H9 (cell line): Measurements from ENCODE around the gene MEIS3. TPM values are rescaled to one million over a fixed set of nuclear protein-coding genes. Genes with fewer than 3 reads are reported as not detected.

Source experiments
- DNase-seq: peaks from one replicate; pipeline ENCODE4 v3.0.0-alpha.2; 2017
- H2AFZ ChIP-seq: one replicate; pipeline ENCODE4 v1.6.1; 2013; ENCODE audit warnings: mild to moderate bottlenecking, low read length, control low read depth, moderate library complexity
- H2AK5ac ChIP-seq: 2 replicates; pipeline ENCODE4 v1.6.1; 2013; ENCODE audit warnings: low read length, control low read depth, mixed read lengths; ENCODE audit not compliant: insufficient read length
- H2BK120ac ChIP-seq: one replicate; pipeline ENCODE4 v1.6.1; 2013; ENCODE audit warnings: low read depth, mild to moderate bottlenecking, low read length, control low read depth, inconsistent platforms; ENCODE audit not compliant: poor library complexity, severe bottlenecking
- H2BK12ac ChIP-seq: 2 replicates; pipeline ENCODE4 v1.6.1; 2013; ENCODE audit warnings: low read length, control low read depth, mixed read lengths, low read depth; ENCODE audit not compliant: insufficient read length
- H2BK15ac ChIP-seq: 2 replicates; pipeline ENCODE4 v1.6.1; 2013; ENCODE audit warnings: low read depth, low read length, control low read depth
- H2BK20ac ChIP-seq: one replicate; pipeline ENCODE4 v1.6.1; 2013; ENCODE audit warnings: low read depth, mild to moderate bottlenecking, low read length, control low read depth, inconsistent platforms; ENCODE audit not compliant: poor library complexity, severe bottlenecking
- H2BK5ac ChIP-seq: 2 replicates; pipeline ENCODE4 v1.6.1; 2013; ENCODE audit warnings: low read length, control low read depth, mixed read lengths; ENCODE audit not compliant: insufficient read length
- H3K14ac ChIP-seq: 2 replicates; pipeline ENCODE4 v1.6.1; 2013; ENCODE audit warnings: low read length, control low read depth; ENCODE audit not compliant: insufficient read depth
- H3K18ac ChIP-seq: 2 replicates; pipeline ENCODE4 v1.6.1; 2013; ENCODE audit warnings: low read depth, mild to moderate bottlenecking, mixed read lengths, low read length, control low read depth; ENCODE audit not compliant: insufficient read length
- H3K23ac ChIP-seq: 2 replicates; pipeline ENCODE4 v1.6.1; 2013; ENCODE audit warnings: low read length, control low read depth, mixed read lengths, low read depth; ENCODE audit not compliant: insufficient read length
- H3K23me2 ChIP-seq: 2 replicates; pipeline ENCODE4 v1.6.1; 2013; ENCODE audit warnings: low read depth, mild to moderate bottlenecking, mixed read lengths, low read length, control low read depth; ENCODE audit not compliant: insufficient read length, poor library complexity, severe bottlenecking
- H3K27ac ChIP-seq: 2 replicates; pipeline ENCODE4 v1.5.1; 2013; ENCODE audit warnings: low read length, control low read depth, mixed read lengths, low read depth; ENCODE audit not compliant: insufficient read length
- H3K27me3 ChIP-seq: 2 replicates; pipeline ENCODE4 v1.6.1; 2013; ENCODE audit warnings: low read length, control low read depth, inconsistent platforms; ENCODE audit not compliant: insufficient read depth
- H3K4ac ChIP-seq: 2 replicates; pipeline ENCODE4 v1.6.1; 2013; ENCODE audit warnings: low read depth, mild to moderate bottlenecking, control low read depth, inconsistent platforms, low read length, moderate library complexity
- H3K4me1 ChIP-seq: 2 replicates; pipeline ENCODE4 v1.6.1; 2013; ENCODE audit warnings: low read length, control low read depth, inconsistent platforms; ENCODE audit not compliant: insufficient read depth
- H3K4me2 ChIP-seq: 2 replicates; pipeline ENCODE4 v1.6.1; 2013; ENCODE audit warnings: low read length, control low read depth, mixed read lengths; ENCODE audit not compliant: insufficient read length, insufficient read depth
- H3K56ac ChIP-seq: 2 replicates; pipeline ENCODE4 v1.6.1; 2013; ENCODE audit warnings: low read depth, mild to moderate bottlenecking, mixed read lengths, low read length, control low read depth; ENCODE audit not compliant: insufficient read length
- H3K79me1 ChIP-seq: 2 replicates; pipeline ENCODE4 v1.6.1; 2013; ENCODE audit warnings: low read depth, mild to moderate bottlenecking, moderate library complexity, low read length, control low read depth, inconsistent platforms; ENCODE audit not compliant: insufficient read depth, poor library complexity, severe bottlenecking
- H3K79me2 ChIP-seq: 2 replicates; pipeline ENCODE4 v1.6.1; 2013; ENCODE audit warnings: low read length, control low read depth, inconsistent platforms; ENCODE audit not compliant: insufficient read depth
- H3K9ac ChIP-seq: 2 replicates; pipeline ENCODE4 v1.6.1; 2013; ENCODE audit warnings: low read length, control low read depth, mixed read lengths; ENCODE audit not compliant: insufficient read length; ENCODE audit errors: extremely low read depth
- H3K9me3 ChIP-seq: one replicate; pipeline ENCODE4 v1.6.1; 2013; ENCODE audit warnings: low read depth, low read length, inconsistent platforms; ENCODE audit not compliant: control insufficient read depth
- H3T11ph ChIP-seq: one replicate; pipeline ENCODE4 v1.6.1; 2013; ENCODE audit warnings: mild to moderate bottlenecking, low read length, control low read depth, inconsistent platforms
- H4K20me1 ChIP-seq: one replicate; pipeline ENCODE4 v1.6.1; 2013; ENCODE audit not compliant: control insufficient read depth, insufficient read length, insufficient read depth
- H4K5ac ChIP-seq: 2 replicates; pipeline ENCODE4 v1.6.1; 2013; ENCODE audit warnings: low read depth, mild to moderate bottlenecking, mixed read lengths, low read length, control low read depth; ENCODE audit not compliant: insufficient read length
- H4K8ac ChIP-seq: replicated peaks from 2 replicates; pipeline ENCODE4 v1.6.1; 2013; ENCODE audit warnings: low read length, control low read depth, mixed read lengths, low read depth; ENCODE audit not compliant: insufficient read length
- H4K91ac ChIP-seq: 2 replicates; pipeline ENCODE4 v1.6.1; 2013; ENCODE audit warnings: low read depth, mild to moderate bottlenecking, moderate library complexity, mixed read lengths, low read length, control low read depth; ENCODE audit not compliant: insufficient read length
- H3K27ac Mint-ChIP-seq, 3 experiments: 2 replicates in 2 of 3; 3 replicates in 1 of 3; pipeline ENCODE4 v1.8.0; 2020 to 2021; ENCODE audit warnings: mixed read lengths in 3 of 3, mild to moderate bottlenecking in 1 of 3, moderate library complexity in 1 of 3
- H3K27me3 Mint-ChIP-seq: 2 replicates; pipeline ENCODE4 v1.8.0; 2021; ENCODE audit warnings: low read depth, mild to moderate bottlenecking, moderate library complexity, mixed read lengths
- H3K36me3 Mint-ChIP-seq, 3 experiments: 2 replicates in 2 of 3; 3 replicates in 1 of 3; pipeline ENCODE4 v1.8.0; 2020 to 2021; ENCODE audit warnings: low read depth in 3 of 3, mixed read lengths in 3 of 3; ENCODE audit not compliant: insufficient read depth in 1 of 3
- H3K4me1 Mint-ChIP-seq, 2 experiments: 2 replicates each; pipeline ENCODE4 v1.8.0; 2020; ENCODE audit warnings: mixed read lengths in 2 of 2
- H3K4me3 Mint-ChIP-seq, 2 experiments: 2 replicates in 1 of 2; 3 replicates in 1 of 2; pipeline ENCODE4 v1.8.0; 2020 to 2021; ENCODE audit warnings: mild to moderate bottlenecking in 2 of 2, mixed read lengths in 2 of 2, moderate library complexity in 1 of 2
- H3K9me3 Mint-ChIP-seq, 2 experiments: 2 replicates in 1 of 2; 3 replicates in 1 of 2; pipeline ENCODE4 v1.8.0; 2020; ENCODE audit warnings: mild to moderate bottlenecking in 2 of 2, mixed read lengths in 2 of 2, moderate library complexity in 1 of 2
- WGBS: extraction: QIAGEN DNeasy Blood & Tissue Kit; methylation state at CpG from one replicate; pipeline ENCODE4 v1.1.7; 2013; ENCODE audit warnings: missing lambda C conversion rate, low lambda C conversion rate, mixed read lengths; ENCODE audit not compliant: insufficient read length; ENCODE audit errors: extremely low coverage; 5-methylcytosine and 5-hydroxymethylcytosine counted together
- total RNA-seq: library from RNA; stranded (reverse); gene quantifications from 2 replicates; pipeline ENCODE4 v1.2.1, GENCODE V29; 2021
- TF ChIP-seq, protein P1 (sequence below): fragments of 200-600 bp; sonication (generic); conservative IDR thresholded peaks from 3 replicates; pipeline ENCODE4 v1.8.0; 2021; ENCODE audit warnings: antibody characterized with exemption, mild to moderate bottlenecking

Gene MEIS3
- total RNA-seq, 1 experiment from 2014 or later = 44.0 TPM

- no peak for DNase-seq
- Histone ChIP-seq H3K4ac (no peak overlapping the region), H2AFZ (no peak overlapping the region), H3K9ac (no peak overlapping the region), H3K4me2 (no peak overlapping the region), H3K23me2 (no peaks in the 10 kb centered on the region), H3K9me3 (no peaks in the 10 kb centered on the region), H3K27me3 (no peaks in the 10 kb centered on the region), H3K79me1 (no peaks in the 10 kb centered on the region), H3K14ac (no peak overlapping the region), H4K91ac (no peak overlapping the region), H4K8ac (no peak overlapping the region), H3K79me2 (no peaks in the 10 kb centered on the region), H2BK12ac (no peak overlapping the region), H4K5ac (no peak overlapping the region), H3K27ac (no peak overlapping the region), H4K20me1 (no peaks in the 10 kb centered on the region), H3K23ac (no peak overlapping the region), H3K4me1 (no peaks in the 10 kb centered on the region), H3K56ac (no peak overlapping the region), H2BK15ac (no peak overlapping the region), H2AK5ac (no peak overlapping the region), H2BK5ac (no peak overlapping the region), H3T11ph (no peak overlapping the region), H2BK20ac (no peak overlapping the region), H3K18ac (no peak overlapping the region), H2BK120ac (no peak overlapping the region)
- Mint-ChIP-seq H3K4me3 (no peak overlapping the region), H3K9me3 (no peaks in the 10 kb centered on the region), H3K27me3 (no peaks in the 10 kb centered on the region), H3K36me3 (peaks cover 36 to 79% (median 55%) of the 10 kb centered on the region in 3 experiments; a peak in 6 of 7 replicates), H3K27ac (no peak overlapping the region), H3K4me1 (no peaks in the 10 kb centered on the region)
- TF ChIP-seq, protein P1, sequence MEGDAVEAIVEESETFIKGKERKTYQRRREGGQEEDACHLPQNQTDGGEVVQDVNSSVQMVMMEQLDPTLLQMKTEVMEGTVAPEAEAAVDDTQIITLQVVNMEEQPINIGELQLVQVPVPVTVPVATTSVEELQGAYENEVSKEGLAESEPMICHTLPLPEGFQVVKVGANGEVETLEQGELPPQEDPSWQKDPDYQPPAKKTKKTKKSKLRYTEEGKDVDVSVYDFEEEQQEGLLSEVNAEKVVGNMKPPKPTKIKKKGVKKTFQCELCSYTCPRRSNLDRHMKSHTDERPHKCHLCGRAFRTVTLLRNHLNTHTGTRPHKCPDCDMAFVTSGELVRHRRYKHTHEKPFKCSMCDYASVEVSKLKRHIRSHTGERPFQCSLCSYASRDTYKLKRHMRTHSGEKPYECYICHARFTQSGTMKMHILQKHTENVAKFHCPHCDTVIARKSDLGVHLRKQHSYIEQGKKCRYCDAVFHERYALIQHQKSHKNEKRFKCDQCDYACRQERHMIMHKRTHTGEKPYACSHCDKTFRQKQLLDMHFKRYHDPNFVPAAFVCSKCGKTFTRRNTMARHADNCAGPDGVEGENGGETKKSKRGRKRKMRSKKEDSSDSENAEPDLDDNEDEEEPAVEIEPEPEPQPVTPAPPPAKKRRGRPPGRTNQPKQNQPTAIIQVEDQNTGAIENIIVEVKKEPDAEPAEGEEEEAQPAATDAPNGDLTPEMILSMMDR = no peak
- WGBS = no CpG with 5 or more reads among the region's 9 CpGs
Observed at GRCh38 chr19:47371261-47371660, 48.1 kb downstream of the MEIS3 start.
